Bronchus fibroblast of lung (primary cell): Measurements from ENCODE around the gene AJUBA. TPM values are rescaled to one million over a fixed set of nuclear protein-coding genes. Genes with fewer than 3 reads are reported as not detected.

Source experiments
- total RNA-seq: library from RNA; depleted of rRNA; stranded (reverse); fragments of >200 nt; gene quantifications from 2 replicates; pipeline ENCODE4 v1.2.3, GENCODE V29; 2015

AJUBA gene
- 47.9 and 49.3 TPM in 2 replicates for total RNA-seq

DNA sequence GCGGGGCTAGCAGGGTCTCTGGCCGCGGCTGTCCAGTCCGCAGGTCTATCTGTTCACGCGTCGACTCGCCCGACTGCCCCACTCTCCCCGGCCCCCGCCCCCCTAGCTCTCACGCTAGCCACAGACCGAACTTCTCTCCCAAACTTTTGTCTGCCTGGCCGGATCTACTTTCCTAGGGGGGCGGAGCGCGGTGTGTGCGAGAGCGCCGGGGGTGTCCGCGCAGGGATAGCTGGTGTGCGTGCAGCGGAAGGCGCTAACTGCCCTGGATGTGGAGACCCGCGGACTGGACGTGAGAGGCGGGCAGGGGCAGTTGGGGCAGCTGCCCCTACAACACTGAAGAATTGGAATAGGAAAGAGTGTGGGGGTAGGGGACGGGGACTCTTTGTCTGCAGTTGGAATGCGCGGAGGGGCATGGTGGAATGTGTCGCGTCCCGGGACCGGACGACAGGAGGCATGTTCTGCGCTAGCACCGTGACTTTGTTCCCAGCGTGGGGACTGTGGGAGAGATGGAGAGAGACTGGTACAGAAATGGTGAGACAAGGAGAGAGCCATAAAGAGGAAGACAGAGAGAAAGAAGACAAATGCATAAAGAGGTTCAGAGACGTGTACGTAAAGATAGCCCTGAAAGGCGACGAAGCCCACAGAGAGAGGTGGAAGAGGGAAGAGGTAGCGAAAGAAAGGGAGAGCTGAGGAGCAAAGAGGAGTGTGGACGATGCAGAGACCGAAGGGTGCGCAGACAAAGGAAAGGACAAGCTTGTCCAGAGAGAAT, at the start of gene AJUBA:
AJUBA (minus strand) TSS at position 75 of the 769 bp plus-strand sequence. CDS start 285 bp downstream, outside the sequence.

DNA sequence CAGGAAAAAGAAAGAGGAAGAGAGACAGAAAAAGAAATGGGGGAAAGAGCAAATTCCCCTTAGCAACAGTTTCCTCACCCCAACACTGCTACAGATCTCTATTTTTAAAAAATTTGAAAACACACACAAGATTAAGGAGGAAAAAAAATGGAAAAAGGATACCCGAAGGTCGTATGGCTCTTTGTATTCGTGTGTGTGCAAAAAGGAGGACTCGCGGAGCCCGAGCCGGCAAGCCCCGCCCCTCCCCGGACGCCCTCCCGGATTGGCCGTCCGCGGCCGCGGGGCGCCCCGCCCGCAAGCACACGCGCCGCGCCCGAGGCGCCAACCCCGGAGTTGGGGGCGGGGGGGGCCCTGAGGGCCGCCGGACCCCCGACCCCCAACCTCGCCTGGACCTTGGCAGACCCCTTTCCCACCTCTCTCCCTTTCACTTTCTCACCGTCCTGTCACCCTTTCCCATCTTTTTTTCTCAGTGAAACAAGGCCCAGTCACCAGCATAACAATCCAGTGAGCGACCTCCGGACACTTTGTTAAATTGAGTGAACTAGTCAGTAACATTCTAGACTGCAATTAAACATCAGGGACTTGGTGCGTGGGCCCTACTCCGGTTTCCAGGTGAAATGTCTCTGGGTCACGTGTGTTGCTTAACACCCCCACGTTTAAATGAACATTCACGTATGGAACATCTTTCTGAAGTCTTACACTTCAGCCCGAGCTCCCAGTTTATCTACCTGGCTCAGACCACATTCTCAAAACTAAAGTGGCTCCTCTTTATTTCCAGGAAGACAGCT, 27.8 kb upstream of the AJUBA start, which contains the start of gene C14orf93:
C14orf93 (minus strand) TSS at position 205 of the 788 bp plus-strand sequence. CDS start 11,120 bp downstream, outside the sequence.

DNA sequence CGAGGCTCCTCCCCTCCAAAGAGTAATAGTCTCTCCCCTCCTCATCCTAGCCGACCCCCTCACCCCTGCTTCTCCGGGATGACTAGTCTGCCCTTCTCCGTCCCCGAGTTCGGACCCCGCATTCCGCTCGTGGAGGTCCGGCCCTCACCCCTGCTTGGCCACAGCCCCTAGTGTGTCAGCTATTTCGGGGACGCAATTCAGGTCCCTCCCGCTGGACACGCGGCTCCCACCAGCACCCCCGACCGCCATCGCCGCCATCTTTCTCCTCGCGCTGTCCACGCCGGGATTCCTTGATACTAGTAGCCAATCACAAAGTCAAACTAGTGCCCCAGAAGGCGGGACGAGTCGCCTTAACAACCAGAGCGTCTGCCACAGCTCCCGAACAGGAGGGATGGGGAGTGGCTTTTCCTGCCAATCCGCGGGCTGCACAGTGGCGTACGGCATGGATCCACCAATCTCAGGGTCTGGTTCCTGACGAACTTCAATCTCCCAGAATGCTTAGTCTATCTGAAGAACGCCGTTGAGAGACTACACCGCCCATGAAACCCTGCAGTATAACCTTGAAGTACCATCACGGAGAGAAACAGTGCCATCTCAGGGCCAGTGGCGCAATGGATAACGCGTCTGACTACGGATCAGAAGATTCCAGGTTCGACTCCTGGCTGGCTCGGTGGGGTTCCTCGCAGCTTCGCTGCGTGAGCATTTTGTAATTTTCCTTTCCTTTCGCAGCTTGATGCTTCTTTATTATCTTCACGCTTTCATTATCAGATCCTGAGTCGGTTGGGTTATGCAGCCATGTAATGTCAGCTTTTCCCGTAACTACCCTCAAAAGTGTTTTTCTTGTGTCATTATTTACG, 53.0 kb downstream of the AJUBA start, which contains the start of gene PRMT5:
PRMT5 (minus strand) TSS at position 273 of the 857 bp plus-strand sequence; CDS start at position 258, 15 bp downstream.

Other genes starting within 250 kb of the AJUBA start
- gene OXA1L, start 215.9 kb downstream of the AJUBA start, total RNA-seq = 104 and 132 TPM in 2 replicates
- gene SLC7A7, start 167.1 kb downstream of the AJUBA start, total RNA-seq = 1.3 and 1.5 TPM in 2 replicates
- gene MRPL52, start 152.7 kb downstream of the AJUBA start, total RNA-seq = 146 and 245 TPM in 2 replicates
- 226 and 239 TPM in 2 replicates for gene MMP14, start 146.0 kb downstream of the AJUBA start, total RNA-seq
- 52.8 and 53.1 TPM in 2 replicates for gene LRP10, start 110.8 kb downstream of the AJUBA start, total RNA-seq
- 0.30 TPM in 1 of 2 replicates, not detected in the other for gene REM2, start 99.3 kb downstream of the AJUBA start, total RNA-seq
- gene RBM23, start 63.4 kb downstream of the AJUBA start, total RNA-seq = 61.4 and 61.8 TPM in 2 replicates
- 71.7 and 75.3 TPM in 2 replicates for gene PRMT5, start 53.2 kb downstream of the AJUBA start, total RNA-seq
- 71.3 and 78.2 TPM in 2 replicates for gene HAUS4, start 25.5 kb downstream of the AJUBA start, total RNA-seq
- gene C14orf93, start 27.6 kb upstream of the AJUBA start, total RNA-seq = 18.0 and 22.9 TPM in 2 replicates
- 311 and 342 TPM in 2 replicates for gene PSMB5, start 52.3 kb upstream of the AJUBA start, total RNA-seq
- gene PSMB11, start 59.7 kb upstream of the AJUBA start, total RNA-seq = not detected in 2 replicates
- 8.6 and 9.8 TPM in 2 replicates for gene CDH24, start 75.0 kb upstream of the AJUBA start, total RNA-seq
- gene ACIN1, start 112.6 kb upstream of the AJUBA start, total RNA-seq = 58.0 and 62.7 TPM in 2 replicates
- 55.6 and 72.1 TPM in 2 replicates for gene C14orf119, start 113.0 kb upstream of the AJUBA start, total RNA-seq
- 0.34 and 0.45 TPM in 2 replicates for gene CIROP, start 122.4 kb upstream of the AJUBA start, total RNA-seq
- gene CEBPE, start 136.7 kb upstream of the AJUBA start, total RNA-seq = not detected in 2 replicates
- 0.34 and 0.45 TPM in 2 replicates for gene SLC7A8, start 201.1 kb upstream of the AJUBA start, total RNA-seq